Nephron (organoid): ENCODE data around the gene LRRC28.

Experiments
- H3K27ac Mint-ChIP-seq, 3 experiments: 2 replicates each; pipeline ENCODE4 v1.8.0; 2020; ENCODE audit warnings: mixed read lengths in 3 of 3, mild to moderate bottlenecking in 2 of 3, moderate library complexity in 1 of 3
- H3K27me3 Mint-ChIP-seq: 2 replicates; pipeline ENCODE4 v1.8.0; 2021; ENCODE audit warnings: low read depth, mild to moderate bottlenecking, moderate library complexity, mixed read lengths
- H3K36me3 Mint-ChIP-seq: 2 replicates; pipeline ENCODE4 v1.8.0; 2020; ENCODE audit warnings: low read depth, mixed read lengths
- H3K4me1 Mint-ChIP-seq: 2 replicates; pipeline ENCODE4 v1.8.0; 2020; ENCODE audit warnings: mixed read lengths
- H3K4me3 Mint-ChIP-seq, 3 experiments: 2 replicates each; pipeline ENCODE4 v1.8.0; 2020; ENCODE audit warnings: mild to moderate bottlenecking in 3 of 3, mixed read lengths in 3 of 3, moderate library complexity in 2 of 3
- H3K9me3 Mint-ChIP-seq: 2 replicates; pipeline ENCODE4 v1.8.0; 2020; ENCODE audit warnings: mixed read lengths
- TF ChIP-seq, protein P1 (sequence below), 3 experiments: fragments of 200-600 bp; sonication (generic); IDR thresholded peaks; one replicate each; pipeline ENCODE4 v1.5.0; 2021; ENCODE audit warnings: antibody characterized with exemption in 3 of 3; ENCODE audit not compliant: unreplicated experiment in 3 of 3

LRRC28 gene

GRCh38 chr15:99267957-99268356, 16.7 kb downstream of the LRRC28 start:
- TF ChIP-seq, protein P1, sequence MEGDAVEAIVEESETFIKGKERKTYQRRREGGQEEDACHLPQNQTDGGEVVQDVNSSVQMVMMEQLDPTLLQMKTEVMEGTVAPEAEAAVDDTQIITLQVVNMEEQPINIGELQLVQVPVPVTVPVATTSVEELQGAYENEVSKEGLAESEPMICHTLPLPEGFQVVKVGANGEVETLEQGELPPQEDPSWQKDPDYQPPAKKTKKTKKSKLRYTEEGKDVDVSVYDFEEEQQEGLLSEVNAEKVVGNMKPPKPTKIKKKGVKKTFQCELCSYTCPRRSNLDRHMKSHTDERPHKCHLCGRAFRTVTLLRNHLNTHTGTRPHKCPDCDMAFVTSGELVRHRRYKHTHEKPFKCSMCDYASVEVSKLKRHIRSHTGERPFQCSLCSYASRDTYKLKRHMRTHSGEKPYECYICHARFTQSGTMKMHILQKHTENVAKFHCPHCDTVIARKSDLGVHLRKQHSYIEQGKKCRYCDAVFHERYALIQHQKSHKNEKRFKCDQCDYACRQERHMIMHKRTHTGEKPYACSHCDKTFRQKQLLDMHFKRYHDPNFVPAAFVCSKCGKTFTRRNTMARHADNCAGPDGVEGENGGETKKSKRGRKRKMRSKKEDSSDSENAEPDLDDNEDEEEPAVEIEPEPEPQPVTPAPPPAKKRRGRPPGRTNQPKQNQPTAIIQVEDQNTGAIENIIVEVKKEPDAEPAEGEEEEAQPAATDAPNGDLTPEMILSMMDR (IDR thresholded peaks at IDR 0.05; ENCODE audit: unreplicated experiment in 3 of 3), result no peak

DNA sequence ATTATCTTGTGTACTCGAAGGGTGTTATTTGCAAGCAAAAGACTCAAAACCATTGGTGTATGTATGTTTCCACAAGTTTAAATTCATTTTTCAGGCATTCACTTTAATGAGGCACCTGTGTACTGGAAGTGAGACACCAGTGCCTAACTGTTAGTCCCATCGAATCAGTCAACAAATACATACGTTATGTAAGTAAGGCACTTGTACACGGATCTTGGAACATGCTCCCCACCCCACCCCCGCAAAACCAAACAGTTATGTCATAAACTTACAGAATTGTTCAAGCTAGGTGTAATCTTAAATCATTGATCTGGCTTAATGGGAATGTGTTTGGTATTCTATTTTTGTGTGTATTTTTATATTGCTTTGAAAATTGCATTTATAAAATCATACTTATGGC, 17.1 kb downstream of the LRRC28 start:
- peaks cover 6% of the 10 kb centered on the region for H3K4me1 Mint-ChIP-seq

More at GRCh38 chr15:99267957-99268356, 16.7 kb downstream of the LRRC28 start:
- peak overlapping the region; percentile 22 to 90 (median 57) for H3K27ac Mint-ChIP-seq
- H3K4me1 Mint-ChIP-seq, result peaks cover 6% of the 10 kb centered on the region
- no peaks in the 10 kb centered on the region for H3K9me3 Mint-ChIP-seq
- no peaks in the 10 kb centered on the region for H3K27me3 Mint-ChIP-seq
- peaks cover 5% of the 10 kb centered on the region for H3K36me3 Mint-ChIP-seq
- peak overlapping the region in 1 of 3 experiments; percentile 18 for H3K4me3 Mint-ChIP-seq

DNA sequence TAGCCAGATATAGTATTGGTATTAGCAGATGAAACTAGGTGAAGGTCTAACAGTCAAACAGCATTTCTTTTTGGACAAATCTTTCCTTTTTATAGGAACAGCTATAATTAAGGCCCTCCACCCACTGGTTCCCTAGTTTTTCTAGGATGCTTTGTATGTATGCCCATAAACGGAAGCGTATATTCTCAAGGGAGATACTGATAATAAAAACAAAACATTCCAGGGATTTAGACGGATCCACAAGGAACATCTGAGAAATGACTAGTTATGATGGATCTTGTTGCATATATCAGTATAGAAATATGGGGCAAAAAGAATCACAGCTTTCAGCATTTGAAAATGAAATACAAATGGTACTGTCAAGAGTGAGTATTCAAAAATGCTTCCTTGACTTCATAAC, 22.5 kb downstream of the LRRC28 start:
- Mint-ChIP-seq H3K27ac (no peak overlapping the region), H3K36me3 (peaks cover 2% of the 10 kb centered on the region), H3K27me3 (no peaks in the 10 kb centered on the region), H3K4me3 (no peak overlapping the region), H3K4me1 (no peaks in the 10 kb centered on the region), H3K9me3 (no peaks in the 10 kb centered on the region)
- TF ChIP-seq, protein P1 (IDR thresholded peaks at IDR 0.05; ENCODE audit: unreplicated experiment in 3 of 3), result no peak

More for the DNA sequence above, 17.1 kb downstream of the LRRC28 start:
- TF ChIP-seq, protein P1 (IDR thresholded peaks at IDR 0.05; ENCODE audit: unreplicated experiment in 3 of 3), result no peak
- Mint-ChIP-seq H3K4me3 (peak overlapping the region in 1 of 3 experiments; percentile 18), H3K27ac (peak overlapping the region; percentile 22 to 90 (median 57)), H3K9me3 (no peaks in the 10 kb centered on the region), H3K36me3 (peaks cover 5% of the 10 kb centered on the region), H3K27me3 (no peaks in the 10 kb centered on the region)

DNA sequence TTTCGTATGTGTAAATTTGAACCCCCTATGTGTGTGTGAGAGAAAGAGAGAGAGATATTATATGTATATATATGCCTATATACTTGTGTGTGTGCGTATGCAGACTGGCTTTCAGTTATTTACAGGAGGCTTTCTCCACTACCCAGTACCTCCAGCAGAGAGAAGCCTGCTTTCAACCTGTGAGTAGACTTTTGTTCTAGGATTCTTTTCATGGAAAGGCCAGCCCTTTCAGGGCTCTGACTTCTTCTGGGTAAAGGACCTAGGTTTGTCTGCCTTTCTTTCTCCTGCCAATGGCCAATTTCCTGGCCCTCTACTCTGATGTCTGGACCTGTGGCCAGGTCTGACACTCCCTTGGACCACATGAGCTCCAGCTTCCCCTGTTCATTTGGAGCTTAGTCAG, 23.8 kb downstream of the LRRC28 start:
- no peak overlapping the region for H3K27ac Mint-ChIP-seq
- TF ChIP-seq, protein P1 (IDR thresholded peaks at IDR 0.05; ENCODE audit: unreplicated experiment in 3 of 3), result no peak
- no peaks in the 10 kb centered on the region for H3K27me3 Mint-ChIP-seq
- H3K9me3 Mint-ChIP-seq, result no peaks in the 10 kb centered on the region
- no peaks in the 10 kb centered on the region for H3K4me1 Mint-ChIP-seq
- no peak overlapping the region for H3K4me3 Mint-ChIP-seq
- H3K36me3 Mint-ChIP-seq, result peaks cover 13% of the 10 kb centered on the region

DNA sequence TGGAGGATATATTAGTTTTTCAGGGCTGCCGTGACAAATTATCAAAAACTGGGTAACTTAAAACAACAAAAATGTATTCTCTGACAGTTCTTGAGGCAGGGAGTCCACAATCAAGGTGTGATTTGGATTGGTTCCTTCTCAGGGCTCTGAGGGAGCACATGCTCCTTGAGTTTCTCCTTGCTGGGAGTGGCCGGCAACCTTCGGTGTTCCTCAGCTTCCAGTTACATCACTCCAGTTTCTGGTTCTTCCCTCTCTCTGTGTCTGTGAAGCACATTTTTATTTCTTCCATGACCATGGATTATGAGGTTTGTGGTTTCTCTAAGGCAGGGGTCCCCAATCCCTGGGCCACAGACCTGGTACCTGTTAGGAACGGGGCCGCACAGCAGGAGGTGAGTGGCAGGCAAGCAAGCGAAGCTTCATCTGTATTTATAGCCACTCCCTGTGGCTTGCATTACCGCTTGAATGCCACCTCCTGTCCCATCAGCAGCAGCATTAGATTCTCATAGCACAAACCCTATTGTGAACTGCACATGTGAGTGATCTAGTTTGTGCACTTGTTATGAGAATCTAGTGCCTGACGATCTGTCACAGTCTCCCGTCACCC, 24.3 kb downstream of the LRRC28 start:
- H3K27ac Mint-ChIP-seq, result no peak overlapping the region
- H3K27me3 Mint-ChIP-seq, result no peaks in the 10 kb centered on the region
- H3K4me3 Mint-ChIP-seq, result no peak overlapping the region
- peaks cover 16% of the 10 kb centered on the region for H3K36me3 Mint-ChIP-seq
- TF ChIP-seq, protein P1 (IDR thresholded peaks at IDR 0.05; ENCODE audit: unreplicated experiment in 3 of 3), result no peak
- no peaks in the 10 kb centered on the region for H3K9me3 Mint-ChIP-seq
- no peaks in the 10 kb centered on the region for H3K4me1 Mint-ChIP-seq

DNA sequence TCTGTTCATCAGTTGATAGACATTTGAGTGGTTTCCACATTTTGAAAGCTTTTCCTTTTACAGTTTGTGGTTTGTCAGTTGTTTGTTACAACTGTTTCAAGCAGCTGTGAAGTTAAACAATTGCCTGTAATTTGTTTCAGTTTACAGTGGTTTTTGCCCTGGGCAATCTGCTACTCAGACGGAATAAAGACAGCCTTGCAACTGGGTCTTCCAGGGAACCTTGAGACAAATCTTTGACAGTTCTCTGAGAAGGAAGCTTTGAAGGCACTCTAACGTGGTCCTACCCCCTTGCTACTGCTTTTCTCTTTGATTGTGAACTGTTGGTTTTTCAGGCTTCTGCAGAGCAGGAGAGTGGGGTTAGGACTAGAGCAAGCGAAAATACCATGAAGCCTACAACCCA, 28.0 kb downstream of the LRRC28 start:
- TF ChIP-seq, protein P1 (IDR thresholded peaks at IDR 0.05; ENCODE audit: unreplicated experiment in 3 of 3), result no peak
- Mint-ChIP-seq H3K27me3 (no peaks in the 10 kb centered on the region), H3K9me3 (no peaks in the 10 kb centered on the region), H3K36me3 (peaks cover 20% of the 10 kb centered on the region), H3K4me1 (no peaks in the 10 kb centered on the region), H3K4me3 (no peak overlapping the region), H3K27ac (no peak overlapping the region)
